Neutrophil (primary cell): ENCODE data around the gene RHEBL1.

Source experiments
- H3K27ac ChIP-seq: fragments of 200-600 bp; sonication (generic); 2 replicates; pipeline ENCODE4 v1.5.1; 2016; ENCODE audit warnings: mild to moderate bottlenecking, moderate library complexity
- H3K27me3 ChIP-seq: fragments of 200-600 bp; sonication (generic); 2 replicates; pipeline ENCODE4 v1.6.0; 2016; ENCODE audit warnings: mild to moderate bottlenecking
- H3K36me3 ChIP-seq: fragments of 200-600 bp; sonication (generic); 2 replicates; pipeline ENCODE4 v1.5.1; 2017
- H3K4me1 ChIP-seq, 2 experiments: fragments of 200-600 bp in 1 of 2; sonication (generic) in 1 of 2; 1 replicate in 1 of 2; 2 replicates in 1 of 2; pipeline versions ENCODE4 v1.5.1 to v1.6.1; 2013 to 2016; ENCODE audit warnings: low read depth in 1 of 2, low read length in 1 of 2, mild to moderate bottlenecking in 1 of 2, moderate library complexity in 1 of 2; ENCODE audit not compliant: control insufficient read depth in 1 of 2, insufficient read depth in 1 of 2
- H3K4me3 ChIP-seq, 2 experiments: fragments of 200-600 bp in 1 of 2; sonication (generic) in 1 of 2; 1 replicate in 1 of 2; 2 replicates in 1 of 2; pipeline ENCODE4 v1.5.1; 2013 to 2016; ENCODE audit warnings: low read depth in 1 of 2, low read length in 1 of 2, mild to moderate bottlenecking in 1 of 2, moderate library complexity in 1 of 2
- H3K9me3 ChIP-seq: fragments of 200-600 bp; sonication (generic); 2 replicates; pipeline ENCODE4 v1.5.1; 2016
- TF ChIP-seq, protein P1 (sequence below): fragments of 200-600 bp; sonication (generic); IDR thresholded peaks from 2 replicates; pipeline ENCODE4 v1.5.1; 2016; ENCODE audit warnings: antibody characterized with exemption

RHEBL1 gene

DNA sequence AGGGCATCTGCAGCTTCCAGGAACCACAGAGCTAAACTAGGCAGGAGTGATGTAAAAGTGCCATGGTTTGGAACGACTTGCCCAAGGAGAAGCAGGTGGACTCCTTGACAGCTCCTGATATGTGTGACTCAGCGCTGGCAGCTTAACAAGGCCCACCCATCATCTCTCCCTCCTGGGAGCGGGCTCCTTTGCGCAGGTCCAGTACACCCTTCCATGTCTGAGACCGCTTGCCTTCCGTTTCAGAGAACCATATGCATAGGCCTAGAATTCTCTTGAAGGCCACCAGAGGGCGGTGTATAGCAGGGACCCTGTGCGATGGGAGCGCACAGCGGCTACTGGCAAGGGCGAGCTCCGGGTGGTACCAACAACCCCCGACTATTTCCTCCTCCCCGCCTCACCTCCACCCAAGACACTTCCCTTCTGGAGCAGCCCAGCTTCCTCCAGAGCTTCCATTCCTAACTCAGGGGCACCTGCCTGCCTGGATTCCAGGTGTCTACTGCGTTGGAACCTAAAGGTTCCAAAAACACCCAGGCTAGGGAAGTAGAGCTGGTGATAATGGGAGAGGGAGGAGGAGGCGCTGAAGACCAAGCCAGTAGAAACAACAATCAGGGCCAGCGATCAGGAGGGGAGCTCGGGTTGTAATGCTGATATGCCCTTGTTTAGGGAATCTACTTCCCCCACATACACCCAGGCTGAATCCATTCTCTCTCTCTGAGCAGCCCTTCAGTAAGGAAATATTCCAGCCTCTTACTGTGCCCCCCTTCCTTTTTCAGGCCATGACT lies 18.6 kb upstream of the RHEBL1 start:
- Histone ChIP-seq H3K4me3 (peak overlapping the region in 1 of 2 experiments; percentile 47), H3K27me3 (peaks cover 79% of the 10 kb centered on the region), H3K4me1 (peaks cover 41 to 45% of the 10 kb centered on the region in 2 experiments), H3K9me3 (no peaks in the 10 kb centered on the region), H3K36me3 (no peaks in the 10 kb centered on the region), H3K27ac (no peak overlapping the region)
- TF ChIP-seq, protein P1, sequence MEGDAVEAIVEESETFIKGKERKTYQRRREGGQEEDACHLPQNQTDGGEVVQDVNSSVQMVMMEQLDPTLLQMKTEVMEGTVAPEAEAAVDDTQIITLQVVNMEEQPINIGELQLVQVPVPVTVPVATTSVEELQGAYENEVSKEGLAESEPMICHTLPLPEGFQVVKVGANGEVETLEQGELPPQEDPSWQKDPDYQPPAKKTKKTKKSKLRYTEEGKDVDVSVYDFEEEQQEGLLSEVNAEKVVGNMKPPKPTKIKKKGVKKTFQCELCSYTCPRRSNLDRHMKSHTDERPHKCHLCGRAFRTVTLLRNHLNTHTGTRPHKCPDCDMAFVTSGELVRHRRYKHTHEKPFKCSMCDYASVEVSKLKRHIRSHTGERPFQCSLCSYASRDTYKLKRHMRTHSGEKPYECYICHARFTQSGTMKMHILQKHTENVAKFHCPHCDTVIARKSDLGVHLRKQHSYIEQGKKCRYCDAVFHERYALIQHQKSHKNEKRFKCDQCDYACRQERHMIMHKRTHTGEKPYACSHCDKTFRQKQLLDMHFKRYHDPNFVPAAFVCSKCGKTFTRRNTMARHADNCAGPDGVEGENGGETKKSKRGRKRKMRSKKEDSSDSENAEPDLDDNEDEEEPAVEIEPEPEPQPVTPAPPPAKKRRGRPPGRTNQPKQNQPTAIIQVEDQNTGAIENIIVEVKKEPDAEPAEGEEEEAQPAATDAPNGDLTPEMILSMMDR = peak; percentile 82

DNA sequence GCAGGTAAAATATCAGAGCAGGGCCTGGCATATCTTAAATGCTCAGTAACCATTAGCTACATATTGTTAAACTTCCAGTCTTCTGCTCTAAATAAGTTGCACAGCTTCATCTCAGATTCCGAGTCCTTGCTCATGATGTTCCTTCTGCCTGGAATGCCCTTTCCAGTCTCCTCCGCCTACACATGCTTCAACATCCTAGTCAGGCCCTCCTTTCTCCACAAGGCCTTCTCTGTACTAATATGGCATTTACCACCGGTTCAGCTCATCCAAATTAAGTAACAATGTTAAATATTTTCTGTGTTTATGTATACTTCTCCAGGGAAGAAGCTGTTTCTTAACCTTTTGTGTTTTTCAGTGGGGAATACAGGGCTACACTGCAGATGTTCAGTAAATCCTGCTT lies 16.3 kb upstream of the RHEBL1 start:
- Histone ChIP-seq H3K9me3 (no peaks in the 10 kb centered on the region), H3K4me1 (peaks cover 27 to 29% of the 10 kb centered on the region in 2 experiments), H3K27ac (no peak overlapping the region), H3K27me3 (peaks cover 56% of the 10 kb centered on the region), H3K4me3 (no peak overlapping the region), H3K36me3 (no peaks in the 10 kb centered on the region)
- TF ChIP-seq, protein P1 = no peak

DNA sequence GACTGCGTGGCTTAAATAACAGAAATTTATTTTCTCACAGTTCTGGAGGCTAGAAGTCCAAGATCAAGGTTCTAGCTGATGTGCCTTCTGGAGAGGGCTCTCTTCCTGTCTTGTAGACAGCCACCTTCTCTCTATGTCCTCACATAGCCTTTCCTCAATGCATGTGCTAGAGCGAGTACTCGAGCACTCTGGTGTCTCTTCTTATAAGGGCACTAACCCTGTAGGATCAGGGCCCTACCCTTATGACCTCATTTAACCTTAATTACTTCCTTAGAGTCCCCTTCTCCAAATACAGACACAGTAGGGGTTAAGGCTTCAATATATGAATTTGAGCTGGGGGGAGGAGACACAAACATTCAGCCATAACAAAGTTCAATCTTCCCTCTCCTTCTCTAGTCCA lies 14.7 kb upstream of the RHEBL1 start:
- no peaks in the 10 kb centered on the region for H3K9me3 ChIP-seq
- peaks cover 40% of the 10 kb centered on the region for H3K27me3 ChIP-seq
- no peak overlapping the region for H3K27ac ChIP-seq
- TF ChIP-seq, protein P1 = no peak
- no peaks in the 10 kb centered on the region for H3K36me3 ChIP-seq
- H3K4me1 ChIP-seq = peaks cover 10 to 13% of the 10 kb centered on the region in 2 experiments
- no peak overlapping the region for H3K4me3 ChIP-seq

DNA sequence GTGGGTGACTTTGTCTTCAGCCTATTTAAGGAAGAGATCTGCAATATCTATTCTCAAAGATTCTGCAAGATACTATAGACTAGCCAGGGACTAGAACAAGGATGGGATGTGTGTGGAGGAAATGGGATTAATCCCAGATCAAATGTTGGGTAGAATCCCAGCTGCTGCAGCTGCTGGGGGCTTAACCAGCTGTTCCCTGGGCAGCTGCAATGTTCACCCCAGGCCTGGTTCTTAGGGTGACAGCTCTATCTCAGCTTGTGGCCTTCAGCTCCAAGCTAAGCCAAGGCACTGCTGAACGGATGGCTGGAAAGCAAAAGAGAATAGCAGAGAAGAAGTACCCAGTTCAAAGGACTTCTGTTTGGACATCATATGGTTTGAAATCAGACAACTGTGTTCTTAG lies 10.0 kb upstream of the RHEBL1 start:
- no peaks in the 10 kb centered on the region for H3K9me3 ChIP-seq
- H3K4me3 ChIP-seq = no peak overlapping the region
- no peaks in the 10 kb centered on the region for H3K4me1 ChIP-seq
- no peaks in the 10 kb centered on the region for H3K27me3 ChIP-seq
- TF ChIP-seq, protein P1 = no peak
- H3K27ac ChIP-seq = no peak overlapping the region
- no peaks in the 10 kb centered on the region for H3K36me3 ChIP-seq

DNA sequence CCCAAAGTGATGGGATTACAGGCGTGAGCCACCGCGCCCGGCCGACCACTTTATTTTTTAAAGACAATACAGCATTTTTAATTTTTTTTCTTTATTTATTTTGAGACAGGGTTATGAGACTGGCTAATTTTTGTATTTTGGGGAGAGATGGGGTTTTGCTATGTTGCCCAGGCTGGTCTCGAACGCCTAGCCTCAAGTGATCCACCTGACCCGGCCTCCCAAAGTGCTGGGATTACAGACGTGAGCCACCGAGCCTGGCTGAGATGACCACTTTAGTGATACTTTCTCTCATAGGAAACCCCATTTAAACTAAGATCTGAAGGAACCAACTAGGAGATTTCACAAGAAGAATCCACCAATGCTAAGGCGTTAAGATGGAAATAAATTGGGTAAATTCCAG lies 1.2 kb upstream of the RHEBL1 start:
- Histone ChIP-seq H3K27me3 (peaks cover 4% of the 10 kb centered on the region), H3K27ac (no peak overlapping the region), H3K4me3 (no peak overlapping the region), H3K36me3 (no peaks in the 10 kb centered on the region), H3K9me3 (no peaks in the 10 kb centered on the region), H3K4me1 (peaks cover 16 to 17% of the 10 kb centered on the region in 2 experiments)
- TF ChIP-seq, protein P1 = no peak
